Measurements from ENCODE around the gene IPO13. TPM values are rescaled to one million over a fixed set of nuclear protein-coding genes. Genes with fewer than 3 reads are reported as not detected.

IPO13 gene
- total and polyA plus RNA-seq, 4 donors = 8.6 to 15.1 (median 10.5) TPM

- H3K9me3 ChIP-seq (ENCODE audit: control insufficient read depth in 4 of 4, low read length in 3 of 4) = no peaks in the 10 kb centered on the region
- no peak overlapping the region for H3K9ac ChIP-seq (ENCODE audit: low read depth in 1 of 2, low read length in 2 of 2)
- peaks cover 0 to 6% (median 0%) of the 10 kb centered on the region in 4 donors for H3K36me3 ChIP-seq (ENCODE audit: control insufficient read depth in 4 of 4, insufficient read depth in 3 of 4, low read depth in 1 of 4, low read length in 3 of 4)
- H3K27ac ChIP-seq (ENCODE audit: low read depth in 1 of 2, low read length in 2 of 2) = no peak overlapping the region
- no peaks in the 10 kb centered on the region for H3K4me1 ChIP-seq (ENCODE audit: control insufficient read depth in 4 of 4, insufficient read depth in 4 of 4, low read length in 3 of 4)
- H3K4me3 ChIP-seq (ENCODE audit: low read depth in 1 of 3, low read length in 3 of 3) = no peak overlapping the region
- no peaks in the 10 kb centered on the region for H3K27me3 ChIP-seq (ENCODE audit: control insufficient read depth in 4 of 4, insufficient read depth in 4 of 4, low read length in 3 of 4)
- no peak for DNase-seq (ENCODE audit: low spot score)
- no peak for TF ChIP-seq HNF4G (IDR thresholded peaks at IDR 0.05)
- no peak for TF ChIP-seq SP1 (IDR thresholded peaks at IDR 0.05)
- TF ChIP-seq CTCF (IDR thresholded peaks at IDR 0.05; ENCODE audit: low read depth, low read length, missing input control) = no peak
- TF ChIP-seq ATF3 (IDR thresholded peaks at IDR 0.05) = no peak
- WGBS = 97% methylated on average over 5 of the region's 5 CpGs
These were observed 37.9 kb upstream of the IPO13 start for GRCh38 chr1:43908858-43909257.

DNA sequence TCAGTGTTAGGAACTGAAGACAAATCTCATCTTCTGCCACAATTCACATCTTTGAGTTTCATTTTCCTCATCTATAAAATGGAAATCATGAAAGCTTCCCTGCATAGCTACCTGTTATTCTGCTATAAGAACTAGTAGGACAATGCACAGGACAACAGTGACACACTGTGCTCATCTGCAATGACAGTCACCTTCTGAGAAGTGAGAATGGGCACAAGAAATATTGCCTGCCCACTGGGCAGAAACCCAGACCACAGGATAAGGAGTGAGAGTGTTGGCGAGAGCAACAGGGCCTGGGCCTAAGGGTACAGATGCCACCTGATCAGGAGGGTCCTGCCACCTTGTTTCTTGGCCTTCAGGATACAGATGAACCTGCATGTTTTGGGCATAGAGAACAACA lies 36.4 kb upstream of the IPO13 start:
- no peak overlapping the region for H3K27ac ChIP-seq (ENCODE audit: low read depth in 1 of 2, low read length in 2 of 2)
- TF ChIP-seq, protein P1, sequence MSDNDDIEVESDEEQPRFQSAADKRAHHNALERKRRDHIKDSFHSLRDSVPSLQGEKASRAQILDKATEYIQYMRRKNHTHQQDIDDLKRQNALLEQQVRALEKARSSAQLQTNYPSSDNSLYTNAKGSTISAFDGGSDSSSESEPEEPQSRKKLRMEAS (IDR thresholded peaks at IDR 0.05) = no peak
- TF ChIP-seq CTCF (IDR thresholded peaks at IDR 0.05; ENCODE audit: low read depth, low read length, missing input control) (no peak), YY1 (IDR thresholded peaks at IDR 0.05) (no peak), TAF1 (conservative IDR thresholded peaks at IDR 0.05) (no peak), EGR1 (IDR thresholded peaks at IDR 0.05; ENCODE audit: low read depth in 2 of 2) (no peak), HNF4G (IDR thresholded peaks at IDR 0.05) (no peak), SP1 (IDR thresholded peaks at IDR 0.05) (no peak), ATF3 (IDR thresholded peaks at IDR 0.05) (no peak), HNF4A (conservative IDR thresholded peaks at IDR 0.05) (no peak), FOXA2 (IDR thresholded peaks at IDR 0.05) (no peak), JUND (IDR thresholded peaks at IDR 0.05) (no peak), RXRA (IDR thresholded peaks at IDR 0.05) (no peak)
- no peak overlapping the region for H3K9ac ChIP-seq (ENCODE audit: low read depth in 1 of 2, low read length in 2 of 2)
- WGBS = 91% methylated on average over 1 of the region's 1 CpG
- H3K36me3 ChIP-seq (ENCODE audit: control insufficient read depth in 4 of 4, insufficient read depth in 3 of 4, low read depth in 1 of 4, low read length in 3 of 4) = peaks cover 0 to 6% (median 0%) of the 10 kb centered on the region in 4 donors
- no peaks in the 10 kb centered on the region for H3K4me1 ChIP-seq (ENCODE audit: control insufficient read depth in 4 of 4, insufficient read depth in 4 of 4, low read length in 3 of 4)
- H3K9me3 ChIP-seq (ENCODE audit: control insufficient read depth in 4 of 4, low read length in 3 of 4) = no peaks in the 10 kb centered on the region
- H3K27me3 ChIP-seq (ENCODE audit: control insufficient read depth in 4 of 4, insufficient read depth in 4 of 4, low read length in 3 of 4) = no peaks in the 10 kb centered on the region
- H3K4me3 ChIP-seq (ENCODE audit: low read depth in 1 of 3, low read length in 3 of 3) = no peak overlapping the region
- no peak for DNase-seq (ENCODE audit: low spot score)

- H3K27ac ChIP-seq (ENCODE audit: low read depth in 1 of 2, low read length in 2 of 2) = no peak overlapping the region
- no peak overlapping the region for H3K9ac ChIP-seq (ENCODE audit: low read depth in 1 of 2, low read length in 2 of 2)
- no peaks in the 10 kb centered on the region for H3K27me3 ChIP-seq (ENCODE audit: control insufficient read depth in 4 of 4, insufficient read depth in 4 of 4, low read length in 3 of 4)
- no peak for TF ChIP-seq HNF4G (IDR thresholded peaks at IDR 0.05)
- TF ChIP-seq, protein P1 (IDR thresholded peaks at IDR 0.05) = no peak
- TF ChIP-seq GABPA (IDR thresholded peaks at IDR 0.05 in 1 of 2, conservative IDR thresholded peaks at IDR 0.05 in 1 of 2) = no peak
- TF ChIP-seq FOXA2 (IDR thresholded peaks at IDR 0.05) = no peak
- no peak for TF ChIP-seq YY1 (IDR thresholded peaks at IDR 0.05)
- TF ChIP-seq CTCF (IDR thresholded peaks at IDR 0.05; ENCODE audit: low read depth, low read length, missing input control) = no peak
- TF ChIP-seq SP1 (IDR thresholded peaks at IDR 0.05) = no peak
- TF ChIP-seq EGR1 (IDR thresholded peaks at IDR 0.05; ENCODE audit: low read depth in 2 of 2) = no peak
- no peak for TF ChIP-seq ATF3 (IDR thresholded peaks at IDR 0.05)
- DNase-seq (ENCODE audit: low spot score) = no peak
- no peaks in the 10 kb centered on the region for H3K9me3 ChIP-seq (ENCODE audit: control insufficient read depth in 4 of 4, low read length in 3 of 4)
- H3K36me3 ChIP-seq (ENCODE audit: control insufficient read depth in 4 of 4, insufficient read depth in 3 of 4, low read depth in 1 of 4, low read length in 3 of 4) = peaks cover 0 to 2% (median 0%) of the 10 kb centered on the region in 4 donors
- no peak overlapping the region for H3K4me3 ChIP-seq (ENCODE audit: low read depth in 1 of 3, low read length in 3 of 3)
- no peaks in the 10 kb centered on the region for H3K4me1 ChIP-seq (ENCODE audit: control insufficient read depth in 4 of 4, insufficient read depth in 4 of 4, low read length in 3 of 4)
- 83% methylated on average over 2 of the region's 2 CpGs for WGBS
These were observed 34.1 kb upstream of the IPO13 start for GRCh38 chr1:43912607-43913006.

Measured in liver (tissue), 9 donors.